ENCODE data around the gene GPER1.

The GPER1 gene

DNA sequence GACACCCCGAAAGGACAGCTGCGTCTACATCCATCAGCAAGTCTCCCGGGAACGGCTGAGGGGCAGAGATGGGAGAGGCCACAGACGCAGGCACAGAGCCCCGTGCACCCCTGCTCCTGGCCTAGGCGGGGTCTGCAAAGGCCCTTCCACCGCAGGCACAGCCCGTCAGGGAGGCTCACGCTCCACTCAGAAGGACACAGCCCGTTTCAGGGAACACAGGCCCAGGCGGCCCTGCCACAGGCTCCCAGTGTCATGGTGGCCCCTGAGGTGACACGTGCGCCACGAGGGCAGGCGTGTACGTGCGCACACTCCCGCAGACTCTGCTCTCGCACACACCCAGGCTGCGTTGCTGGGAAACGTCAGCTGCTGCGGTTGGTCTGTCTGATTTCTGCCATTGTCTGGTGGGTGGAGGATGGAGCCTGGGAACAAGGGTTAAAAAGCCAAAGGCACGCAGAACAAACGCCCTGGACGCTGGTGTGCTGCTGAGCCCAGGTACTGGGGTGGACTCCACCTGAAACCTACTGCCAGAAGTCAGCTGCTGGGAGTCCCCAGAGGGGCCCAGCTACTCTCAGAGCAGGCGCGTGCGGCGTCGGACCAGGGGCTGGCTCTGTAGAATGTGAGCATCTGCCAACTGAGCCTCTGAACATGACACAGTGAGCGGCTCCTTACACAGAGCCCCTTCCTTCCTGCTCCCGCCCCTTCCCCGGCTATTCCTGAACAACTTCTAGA is 13.1 kb downstream of the GPER1 start:
- POLR2A ChIA-PET, result no interaction called here
- TF ChIP-seq FOXK2 (IDR thresholded peaks at IDR 0.05) (no peak), HDGF (IDR thresholded peaks at IDR 0.05; ENCODE audit: borderline replicate concordance) (no peak), NFRKB (IDR thresholded peaks at IDR 0.05) (no peak), L3MBTL2 (conservative IDR thresholded peaks at IDR 0.05) (no peak), TARDBP (IDR thresholded peaks at IDR 0.05) (no peak), SP1 (IDR thresholded peaks at IDR 0.05) (no peak), ARNT (IDR thresholded peaks at IDR 0.05) (no peak), SUZ12 (IDR thresholded peaks at IDR 0.05) (no peak), BHLHE40 (IDR thresholded peaks at IDR 0.05; ENCODE audit: borderline replicate concordance) (no peak), ZNF384 (IDR thresholded peaks at IDR 0.05) (no peak), CTBP1 (IDR thresholded peaks at IDR 0.05; ENCODE audit: borderline replicate concordance) (no peak), ELF4 (IDR thresholded peaks at IDR 0.05) (no peak), FOXA1 (IDR thresholded peaks at IDR 0.05) (no peak), FOXM1 (IDR thresholded peaks at IDR 0.05; ENCODE audit: borderline replicate concordance) (no peak)
- TF ChIP-seq, protein P1, sequence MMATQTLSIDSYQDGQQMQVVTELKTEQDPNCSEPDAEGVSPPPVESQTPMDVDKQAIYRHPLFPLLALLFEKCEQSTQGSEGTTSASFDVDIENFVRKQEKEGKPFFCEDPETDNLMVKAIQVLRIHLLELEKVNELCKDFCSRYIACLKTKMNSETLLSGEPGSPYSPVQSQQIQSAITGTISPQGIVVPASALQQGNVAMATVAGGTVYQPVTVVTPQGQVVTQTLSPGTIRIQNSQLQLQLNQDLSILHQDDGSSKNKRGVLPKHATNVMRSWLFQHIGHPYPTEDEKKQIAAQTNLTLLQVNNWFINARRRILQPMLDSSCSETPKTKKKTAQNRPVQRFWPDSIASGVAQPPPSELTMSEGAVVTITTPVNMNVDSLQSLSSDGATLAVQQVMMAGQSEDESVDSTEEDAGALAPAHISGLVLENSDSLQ (IDR thresholded peaks at IDR 0.05), result no peak
- no peak for DNase-seq (ENCODE audit: extremely low spot score)
- CTCF ChIA-PET, result interaction anchor here (0.6 kb wide), 1 partner anchor 18 kb away, joined by 4 read pairs; no protein-coding TSS in a partner anchor

DNA sequence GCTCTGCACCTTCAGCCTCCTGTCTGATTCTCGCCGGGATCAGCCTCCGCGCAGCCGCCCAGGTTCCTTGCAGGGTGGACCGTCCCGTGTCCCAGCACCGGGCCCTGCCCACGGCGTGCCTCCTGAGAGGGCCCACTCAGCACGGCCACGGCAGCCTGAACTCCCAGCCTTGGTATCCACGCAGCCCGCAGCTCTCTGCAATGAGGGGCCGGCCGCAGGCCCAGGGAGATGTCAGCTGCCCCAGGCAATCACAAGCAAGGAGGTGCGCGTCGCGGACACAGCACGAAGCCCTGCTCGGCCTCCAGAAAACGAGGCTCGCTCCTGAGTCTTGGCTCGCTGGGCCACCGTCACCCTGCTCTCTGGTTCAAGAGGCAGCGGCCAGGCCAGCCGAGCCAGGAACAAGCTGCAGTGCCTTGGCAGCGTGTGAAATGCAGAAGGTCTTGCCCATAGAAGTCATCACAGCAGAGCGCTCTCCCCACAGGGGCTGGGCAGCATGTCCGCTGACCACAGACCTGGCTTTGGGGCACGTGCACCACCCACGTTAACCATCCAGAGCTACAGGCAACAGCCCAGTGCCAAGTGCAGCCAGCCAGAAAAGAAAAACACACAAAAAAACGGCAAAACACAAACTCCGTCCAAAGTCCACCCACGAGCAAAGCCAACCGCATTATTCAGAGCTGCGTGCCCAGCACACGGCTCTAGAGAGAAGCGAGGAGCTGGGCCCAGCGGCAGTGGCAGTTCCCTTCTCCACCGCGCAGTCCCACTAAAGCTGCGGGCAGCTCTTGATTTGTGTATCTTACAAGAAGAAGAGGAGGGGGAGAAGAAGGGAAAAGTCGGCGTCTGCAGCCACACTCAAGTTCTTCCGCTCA is 13.9 kb downstream of the GPER1 start:
- POLR2A ChIA-PET, result no interaction called here
- CTCF ChIA-PET, result interaction anchor here (0.5 kb wide), 1 partner anchor 288 kb away, joined by 5 read pairs; no protein-coding TSS in a partner anchor
- TF ChIP-seq SP1 (IDR thresholded peaks at IDR 0.05) (no peak), LEF1 (IDR thresholded peaks at IDR 0.05; ENCODE audit: borderline replicate concordance) (no peak), FOXA1 (IDR thresholded peaks at IDR 0.05) (no peak), CTBP1 (IDR thresholded peaks at IDR 0.05; ENCODE audit: borderline replicate concordance) (no peak), SUZ12 (IDR thresholded peaks at IDR 0.05) (no peak), ELF4 (IDR thresholded peaks at IDR 0.05) (no peak), FOXM1 (IDR thresholded peaks at IDR 0.05; ENCODE audit: borderline replicate concordance) (no peak), TARDBP (IDR thresholded peaks at IDR 0.05) (no peak), L3MBTL2 (conservative IDR thresholded peaks at IDR 0.05) (no peak), NFRKB (IDR thresholded peaks at IDR 0.05) (no peak), ZNF384 (IDR thresholded peaks at IDR 0.05) (no peak), BHLHE40 (IDR thresholded peaks at IDR 0.05; ENCODE audit: borderline replicate concordance) (no peak), FOXK2 (IDR thresholded peaks at IDR 0.05) (no peak), HDGF (IDR thresholded peaks at IDR 0.05; ENCODE audit: borderline replicate concordance) (no peak)
- TF ChIP-seq, protein P1 (IDR thresholded peaks at IDR 0.05), result no peak

DNA sequence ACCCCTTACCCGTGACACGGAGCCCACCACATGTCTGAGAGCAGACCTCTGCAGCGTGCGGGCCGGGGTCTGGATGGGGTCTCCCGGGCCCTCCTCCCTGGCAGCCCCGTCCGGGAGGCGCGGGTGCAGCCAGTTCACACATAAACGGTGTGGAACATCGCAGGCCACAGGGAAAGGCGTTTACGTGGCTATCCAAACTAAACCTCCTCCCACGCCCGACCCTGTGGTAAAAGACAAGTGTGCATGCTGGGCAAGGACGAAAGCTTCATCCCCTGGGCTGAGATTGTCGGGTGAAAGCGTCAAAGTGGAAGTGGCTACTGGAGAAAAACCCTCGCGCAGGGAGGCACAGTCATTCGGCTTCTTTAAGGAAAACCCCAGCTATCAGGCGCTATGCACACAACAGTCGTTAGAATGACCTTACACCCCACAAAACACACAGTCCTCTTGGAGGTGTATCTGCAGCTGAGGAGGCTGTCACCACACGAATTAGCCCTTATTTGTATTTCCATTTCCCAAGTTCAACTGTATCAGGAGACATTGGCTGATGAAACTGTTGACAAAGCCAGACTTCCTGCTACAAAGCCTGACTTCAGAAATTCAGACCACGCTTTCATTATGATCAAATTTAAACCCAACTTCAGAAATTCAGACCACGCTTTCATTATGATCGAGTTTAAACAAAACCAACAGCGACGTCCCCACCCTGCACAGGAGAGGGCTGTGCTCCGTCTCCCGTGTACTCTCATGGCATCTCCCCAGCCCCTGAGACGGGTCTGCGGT is 15.3 kb downstream of the GPER1 start:
- ChIA-PET CTCF (no interaction called here), POLR2A (no interaction called here)
- DNase-seq (ENCODE audit: extremely low spot score), result no peak
- no peak for TF ChIP-seq HDGF (IDR thresholded peaks at IDR 0.05; ENCODE audit: borderline replicate concordance)
- no peak for TF ChIP-seq L3MBTL2 (conservative IDR thresholded peaks at IDR 0.05)
- no peak for TF ChIP-seq FOXM1 (IDR thresholded peaks at IDR 0.05; ENCODE audit: borderline replicate concordance)
- no peak for TF ChIP-seq ARNT (IDR thresholded peaks at IDR 0.05)
- TF ChIP-seq SUZ12 (IDR thresholded peaks at IDR 0.05), result no peak
- TF ChIP-seq, protein P1 (IDR thresholded peaks at IDR 0.05), result no peak
- TF ChIP-seq ELF4 (IDR thresholded peaks at IDR 0.05), result no peak
- TF ChIP-seq SP1 (IDR thresholded peaks at IDR 0.05), result no peak
- no peak for TF ChIP-seq ZNF384 (IDR thresholded peaks at IDR 0.05)
- TF ChIP-seq NFRKB (IDR thresholded peaks at IDR 0.05), result no peak
- no peak for TF ChIP-seq CTBP1 (IDR thresholded peaks at IDR 0.05; ENCODE audit: borderline replicate concordance)
- TF ChIP-seq BHLHE40 (IDR thresholded peaks at IDR 0.05; ENCODE audit: borderline replicate concordance), result no peak
- no peak for TF ChIP-seq FOXA1 (IDR thresholded peaks at IDR 0.05)
- no peak for TF ChIP-seq TARDBP (IDR thresholded peaks at IDR 0.05)

More for the DNA sequence above, 13.9 kb downstream of the GPER1 start:
- no peak for DNase-seq (ENCODE audit: extremely low spot score)

DNA sequence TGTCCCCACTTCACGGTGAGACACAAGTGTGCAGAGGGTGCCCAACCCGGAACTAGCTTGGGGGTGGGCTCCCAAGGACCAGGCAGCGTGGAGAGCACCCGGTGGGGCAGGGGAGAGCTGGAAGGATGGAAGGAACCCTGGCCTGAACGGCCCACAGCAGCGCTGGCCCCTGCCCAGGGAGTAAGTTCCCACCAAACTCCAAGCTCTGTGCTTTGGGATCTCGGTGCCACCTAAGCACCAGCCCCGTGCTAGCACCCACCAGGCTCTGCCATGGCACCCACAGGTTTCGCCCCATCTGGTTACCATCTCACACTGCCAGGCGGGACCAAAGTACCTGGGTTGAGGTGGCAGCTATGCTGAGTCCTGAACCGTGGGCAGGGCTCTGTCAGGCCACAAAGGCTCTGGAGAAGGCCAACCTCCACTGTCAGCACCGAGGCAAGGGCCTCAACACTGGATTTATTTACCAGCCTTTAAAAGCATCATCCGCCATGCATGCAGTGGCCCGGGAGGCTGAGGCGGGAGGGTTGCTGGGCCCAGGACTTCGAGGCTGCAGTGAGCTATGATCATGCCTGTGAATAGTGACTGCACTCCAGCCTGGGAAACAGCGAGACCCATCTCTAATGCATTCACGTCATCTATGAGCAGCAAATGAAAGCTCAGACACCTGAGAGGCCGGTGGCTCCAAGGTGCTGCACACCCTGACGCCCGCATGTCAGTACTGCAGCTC is 16.0 kb downstream of the GPER1 start:
- ChIA-PET POLR2A (no interaction called here), CTCF (no interaction called here)
- DNase-seq (ENCODE audit: extremely low spot score), result no peak
- TF ChIP-seq NFRKB (IDR thresholded peaks at IDR 0.05) (no peak), FOXA1 (IDR thresholded peaks at IDR 0.05) (no peak), ARNT (IDR thresholded peaks at IDR 0.05) (no peak), ELF4 (IDR thresholded peaks at IDR 0.05) (no peak), FOXK2 (IDR thresholded peaks at IDR 0.05) (no peak), L3MBTL2 (conservative IDR thresholded peaks at IDR 0.05) (no peak), HDGF (IDR thresholded peaks at IDR 0.05; ENCODE audit: borderline replicate concordance) (no peak), SP1 (IDR thresholded peaks at IDR 0.05) (no peak), ZNF384 (IDR thresholded peaks at IDR 0.05) (no peak), CTBP1 (IDR thresholded peaks at IDR 0.05; ENCODE audit: borderline replicate concordance) (no peak), SUZ12 (IDR thresholded peaks at IDR 0.05) (no peak), LEF1 (IDR thresholded peaks at IDR 0.05; ENCODE audit: borderline replicate concordance) (no peak), BHLHE40 (IDR thresholded peaks at IDR 0.05; ENCODE audit: borderline replicate concordance) (no peak), TARDBP (IDR thresholded peaks at IDR 0.05) (no peak)
- TF ChIP-seq, protein P1 (IDR thresholded peaks at IDR 0.05), result no peak
